GM21723 (cell line): ENCODE data around the gene ST8SIA5.

ENCODE experiments used
- ATAC-seq: cut with Tn5 transposase; IDR thresholded peaks from one replicate; pipeline ENCODE4 v1.9.1; 2021; ENCODE audit warnings: mild to moderate bottlenecking, moderate library complexity; ENCODE audit not compliant: unreplicated experiment

Gene ST8SIA5

DNA sequence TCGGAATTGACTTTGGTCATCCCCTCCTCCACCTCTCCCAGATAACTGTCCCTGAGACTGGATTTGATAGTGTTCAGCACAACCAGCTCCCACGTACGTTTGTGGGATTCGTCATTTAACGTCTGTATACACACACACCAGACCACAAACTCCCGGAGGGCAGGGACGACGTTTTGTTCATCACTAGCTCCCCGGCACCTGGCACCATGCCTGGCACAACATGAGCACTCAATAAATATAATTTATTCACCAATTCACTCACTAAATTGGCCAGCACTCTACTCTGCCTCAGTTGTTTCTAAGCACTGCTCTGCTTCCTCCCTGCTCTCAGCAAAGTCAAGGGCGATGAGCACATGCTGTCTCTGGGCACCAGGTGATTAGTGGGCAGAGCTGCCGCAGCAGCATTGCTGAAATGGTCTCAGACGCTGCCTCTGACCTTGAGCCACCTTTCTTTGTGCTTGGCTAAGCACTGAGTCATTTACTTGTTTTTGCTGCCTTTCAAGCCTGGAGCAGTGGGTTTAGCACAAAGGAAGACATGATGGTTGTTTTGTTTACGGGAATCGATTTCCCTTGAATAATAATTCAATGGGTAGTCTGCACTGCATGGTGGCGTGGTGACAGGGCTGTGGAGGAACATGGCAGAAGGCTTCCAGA lies 80.5 kb downstream of the ST8SIA5 start:
- ATAC-seq: no peak

DNA sequence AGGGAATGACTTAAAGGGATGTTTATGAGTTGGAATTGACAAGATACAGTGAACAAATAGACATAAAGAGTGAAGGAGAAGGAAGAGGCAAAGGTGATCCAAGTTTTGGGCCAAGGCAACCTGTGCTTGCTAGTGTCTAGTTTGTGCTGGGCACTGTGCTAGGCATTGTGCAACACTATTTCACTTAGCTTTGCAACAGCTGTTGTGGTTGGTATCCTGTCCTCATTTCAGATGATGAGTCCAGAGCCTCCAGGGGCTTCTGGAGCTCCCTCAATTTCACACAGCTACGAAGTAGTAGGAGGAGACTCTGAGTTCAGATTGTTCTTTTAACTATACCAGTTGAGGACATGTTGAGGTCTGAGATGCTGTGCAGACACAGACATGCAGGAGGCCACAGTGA lies 81.7 kb downstream of the ST8SIA5 start:
- no peak for ATAC-seq

DNA sequence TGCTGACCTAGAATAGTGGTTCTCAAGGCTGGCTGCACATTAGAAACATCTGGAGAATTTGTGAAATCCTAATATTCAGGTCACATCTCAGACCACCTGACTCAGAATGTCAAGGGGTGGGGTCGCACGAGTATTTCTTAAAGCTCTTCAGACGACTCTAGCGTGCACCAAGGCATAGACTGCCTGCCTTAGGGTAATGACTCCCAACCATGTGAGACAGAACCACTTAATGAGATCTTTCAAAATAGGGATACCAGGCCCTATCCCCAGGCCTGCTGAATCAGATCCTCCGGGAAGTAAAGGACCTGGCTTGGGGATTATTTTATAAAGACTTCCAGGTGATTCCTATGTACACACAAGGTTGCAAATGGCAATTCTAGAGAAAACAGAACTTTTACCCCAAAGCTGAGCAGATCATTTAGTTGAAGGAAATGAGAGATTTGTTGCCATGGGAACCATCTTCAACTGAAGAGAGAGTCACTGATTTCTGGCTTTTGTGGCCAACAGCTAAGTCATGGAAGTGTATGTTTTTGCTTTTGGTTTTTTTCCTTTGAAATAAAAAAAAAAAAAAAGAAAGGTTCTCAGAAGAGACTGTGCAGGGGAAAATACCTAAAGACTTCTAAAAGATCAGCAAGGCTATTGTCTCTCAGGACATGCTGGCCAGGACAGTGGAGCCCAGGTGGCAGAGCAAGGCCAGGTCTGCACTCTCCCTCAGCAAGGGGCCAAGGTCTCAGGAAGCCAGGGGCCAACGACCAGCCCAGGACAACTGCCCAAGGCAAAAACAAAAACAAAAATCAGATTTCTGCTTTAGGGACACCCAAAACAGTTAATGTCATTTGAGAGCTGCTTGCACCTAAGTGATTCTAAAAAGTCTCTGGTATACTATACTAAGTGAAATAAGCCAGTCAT lies 84.5 kb downstream of the ST8SIA5 start:
- no peak for ATAC-seq

DNA sequence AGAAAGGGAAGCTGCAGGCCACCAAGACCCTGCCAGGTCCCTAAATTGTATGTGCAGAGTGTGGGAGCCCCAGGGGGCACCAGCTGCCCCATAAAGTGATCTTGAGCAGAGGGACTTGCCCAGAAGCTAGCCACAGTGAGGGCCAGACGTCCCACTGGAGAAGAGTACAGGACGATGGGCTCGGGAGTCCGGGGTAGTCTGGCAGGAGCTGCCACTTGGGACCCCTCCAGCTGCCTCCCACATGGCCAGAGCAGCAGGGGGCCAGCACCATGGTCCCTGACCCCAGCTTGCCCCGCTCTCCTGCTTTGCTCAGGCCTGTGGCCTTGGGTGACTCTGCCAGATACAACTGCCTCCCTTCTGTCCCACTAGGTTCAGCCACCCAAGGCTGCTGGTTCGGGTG lies 88.2 kb downstream of the ST8SIA5 start:
- no peak for ATAC-seq

DNA sequence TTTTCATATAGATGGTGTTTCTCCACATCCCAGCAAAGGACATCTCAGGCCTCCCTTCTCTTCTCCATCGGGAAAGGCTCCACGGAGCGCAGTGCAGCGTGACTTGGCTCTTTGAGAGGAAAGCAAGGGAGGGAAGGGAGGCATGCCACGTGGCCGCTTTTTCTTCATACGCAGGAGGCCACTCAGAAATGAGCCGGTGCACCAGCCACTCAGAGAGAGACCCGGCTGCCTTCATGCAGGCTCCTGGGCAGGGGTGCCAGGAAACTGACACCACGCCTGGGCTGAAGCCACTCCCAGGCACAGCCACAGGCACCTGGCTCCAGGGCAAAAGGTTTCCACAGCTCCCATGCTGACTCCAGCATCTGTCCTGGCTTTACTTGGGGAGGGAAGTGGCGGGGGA lies 88.7 kb downstream of the ST8SIA5 start:
- ATAC-seq: no peak

DNA sequence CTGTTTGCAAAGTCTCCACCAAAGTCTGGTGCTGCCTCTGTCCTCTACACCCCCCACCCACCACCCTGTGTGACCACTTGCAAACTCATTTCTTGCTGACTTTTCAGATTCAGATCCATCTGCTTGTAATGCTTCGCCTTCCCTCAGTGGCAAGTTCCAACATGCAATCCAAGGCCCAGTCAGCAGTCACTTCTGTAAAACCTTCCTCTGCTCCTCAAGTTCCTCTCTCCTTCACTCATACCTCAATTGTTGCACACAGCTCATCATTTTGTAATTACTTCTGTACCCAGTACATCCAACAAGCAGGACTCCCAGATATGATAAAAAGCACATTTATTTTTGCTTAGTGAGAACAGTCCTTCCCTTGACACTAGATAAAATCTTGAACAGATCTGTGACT lies 93.3 kb downstream of the ST8SIA5 start:
- no peak for ATAC-seq

DNA sequence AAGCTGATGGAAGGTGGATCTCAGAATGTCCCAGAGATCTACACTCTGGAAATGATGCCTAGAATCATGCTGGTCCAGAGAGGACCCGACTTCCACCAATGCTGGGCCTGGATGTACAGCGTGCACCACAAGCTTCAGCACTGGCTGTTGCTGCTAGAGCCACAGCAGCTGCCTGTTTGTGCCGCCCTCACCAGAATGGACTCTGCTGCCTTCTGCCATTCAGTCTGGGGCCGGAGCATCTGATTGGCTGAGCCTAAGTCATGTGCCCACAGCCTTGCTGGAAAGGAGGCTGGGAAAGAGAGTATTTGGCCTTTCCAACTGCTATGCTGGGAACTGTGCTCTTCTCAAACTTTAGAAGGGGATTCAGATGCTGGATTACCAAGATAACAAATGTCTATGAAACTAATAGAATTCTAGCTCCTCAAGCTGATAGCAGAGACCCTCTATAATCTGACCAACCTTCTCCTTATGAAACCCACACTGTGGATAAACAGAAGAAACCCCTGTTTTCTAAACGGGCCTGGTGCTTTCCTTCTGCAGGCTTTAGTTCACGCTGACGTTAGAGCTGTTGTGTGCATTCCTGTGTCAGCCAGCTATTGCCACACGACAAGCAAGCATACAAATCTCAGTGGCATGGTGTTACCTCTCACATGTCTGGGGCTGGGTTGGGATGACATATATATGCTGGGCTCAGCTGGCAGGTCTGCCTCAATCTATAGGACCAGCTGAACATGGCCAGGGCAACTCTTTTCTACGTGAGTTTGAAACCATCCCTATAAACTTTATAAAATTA lies 95.7 kb downstream of the ST8SIA5 start:
- no peak for ATAC-seq

DNA sequence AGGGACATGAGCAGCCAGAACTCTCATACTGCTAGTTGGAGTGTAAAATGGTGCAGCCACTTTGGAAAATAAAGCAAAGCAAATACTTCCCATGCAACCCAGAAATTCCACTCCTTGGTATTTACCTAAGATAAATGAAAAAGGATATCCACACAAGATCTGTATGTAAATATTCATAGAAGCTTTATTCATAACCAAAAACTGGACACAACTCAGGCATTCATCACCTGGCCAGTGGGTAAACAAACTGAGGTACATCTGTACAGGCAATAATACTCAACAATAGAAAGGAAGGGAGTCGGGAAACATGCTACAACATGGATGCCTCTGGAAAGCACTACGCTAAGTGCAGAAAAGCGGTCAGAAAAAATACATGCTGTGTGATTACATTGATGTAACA lies 97.4 kb downstream of the ST8SIA5 start:
- ATAC-seq: no peak

DNA sequence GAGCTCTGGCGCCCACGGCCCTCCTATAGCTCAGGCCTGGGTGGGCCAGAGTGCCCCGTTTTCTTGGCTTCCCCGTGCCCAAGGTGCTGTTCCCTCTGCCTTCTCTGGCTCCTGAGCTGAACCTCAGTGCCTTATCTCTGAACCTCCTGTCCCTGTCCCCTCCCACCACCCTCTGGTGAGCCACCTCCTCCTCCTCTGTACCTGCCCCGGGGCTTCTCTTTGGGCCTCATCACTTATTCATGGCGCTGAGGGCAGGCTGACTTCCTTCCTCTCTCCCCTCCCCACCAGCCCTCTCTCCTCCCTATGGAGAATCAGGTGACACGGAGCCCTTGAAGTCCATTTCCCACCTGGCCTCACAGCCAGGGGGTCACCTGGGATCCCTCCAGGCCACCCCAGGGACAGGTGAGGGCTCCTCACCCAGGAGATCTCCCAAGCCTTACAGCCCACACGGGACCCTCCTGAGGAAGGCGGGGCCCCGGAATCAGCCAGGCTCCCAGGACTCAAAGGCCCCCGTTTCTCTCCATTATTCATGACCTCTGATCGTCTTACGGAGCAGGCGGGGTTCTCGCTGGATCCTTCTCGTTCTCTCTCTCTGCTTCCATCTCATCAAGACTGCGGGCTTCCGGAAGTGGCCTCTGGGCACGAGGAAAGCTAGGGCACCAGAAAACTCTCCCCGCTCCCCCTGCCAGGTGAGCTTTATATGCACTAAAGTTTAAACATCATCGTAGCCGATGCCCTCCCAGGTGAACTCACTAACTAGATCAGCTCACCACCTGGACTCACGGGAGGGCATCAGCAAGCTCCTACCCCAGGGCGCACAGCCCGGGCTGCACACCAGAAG lies 99.5 kb downstream of the ST8SIA5 start, which contains the start of gene LOXHD1:
TSS of gene LOXHD1 (minus strand) at position 106 of the 841 bp plus-strand sequence. CDS start 187 bp downstream, outside the sequence.
- ATAC-seq: no peak

DNA sequence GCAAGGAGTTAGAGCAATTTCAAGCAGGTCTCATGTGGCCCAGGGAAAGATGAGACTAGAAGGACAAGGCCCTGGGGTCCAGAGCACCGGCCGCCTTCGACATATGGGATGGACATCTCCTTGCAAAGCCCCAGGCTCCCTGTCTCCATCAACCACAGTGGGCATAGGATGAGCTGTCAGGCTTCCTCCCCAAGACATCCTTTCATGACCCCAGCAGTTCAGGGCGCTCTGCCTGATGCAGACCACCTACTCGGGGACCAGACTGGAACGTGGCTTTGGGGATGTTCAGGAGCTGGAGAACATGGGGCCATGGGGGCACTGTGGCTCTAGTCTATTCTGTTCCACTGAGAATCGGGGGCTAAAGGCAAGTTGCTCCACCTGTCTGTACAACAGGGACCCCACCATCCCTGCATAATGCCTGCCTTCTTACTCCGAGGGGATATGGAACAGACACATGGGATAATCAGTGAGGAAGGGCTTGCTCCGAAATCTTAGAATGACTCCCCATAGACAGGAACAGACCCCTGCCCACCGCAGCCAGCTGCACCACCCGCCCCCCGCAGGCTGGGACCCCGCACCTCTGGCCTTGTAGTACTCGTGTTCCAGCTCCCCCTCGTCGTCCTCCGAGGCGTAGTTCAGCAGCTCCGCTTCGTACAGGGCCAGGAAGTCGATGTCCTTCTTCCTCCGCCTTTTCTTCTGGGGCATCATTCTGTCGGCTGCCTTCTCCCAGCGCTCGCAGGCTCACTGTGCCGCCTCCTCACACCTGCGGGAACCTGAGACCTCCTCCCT lies 100.3 kb downstream of the ST8SIA5 start:
- ATAC-seq: no peak

DNA sequence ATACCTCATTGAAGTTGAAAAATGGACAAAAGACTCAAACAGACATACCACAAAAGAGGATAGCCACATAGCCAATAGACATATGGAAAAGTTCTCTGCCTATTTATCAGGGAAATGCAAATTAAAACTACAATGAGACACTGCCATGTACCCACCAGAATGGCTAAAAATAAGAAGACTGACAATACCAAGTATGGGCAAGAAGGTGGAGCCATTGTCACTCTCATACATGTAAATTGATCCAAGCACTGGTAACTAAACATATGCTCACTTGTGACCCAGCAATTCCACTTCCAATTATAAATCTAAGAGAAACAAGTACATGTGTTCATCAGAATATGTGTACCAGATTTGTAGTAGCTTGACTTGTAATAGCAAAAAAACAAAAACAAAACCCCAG lies 104.5 kb downstream of the ST8SIA5 start:
- ATAC-seq: no peak

DNA sequence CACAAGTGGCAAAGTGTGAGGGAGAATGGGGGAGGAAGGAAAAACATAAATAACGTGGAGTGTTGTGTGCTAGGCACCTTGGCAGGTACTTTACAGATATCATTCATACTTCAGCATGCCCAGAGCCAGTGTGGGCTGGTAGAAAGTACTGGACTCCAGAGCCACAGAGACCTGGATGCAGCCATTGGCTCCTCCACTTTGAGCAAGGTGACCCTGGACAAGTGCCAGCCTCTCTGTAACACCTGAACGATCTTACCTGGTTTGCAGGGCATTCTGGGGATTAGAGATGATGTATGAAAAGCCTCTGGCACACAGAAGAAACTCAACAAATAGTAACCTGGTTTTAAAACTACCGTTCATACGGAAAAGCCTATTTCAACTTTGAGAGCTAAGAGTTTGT lies 106.2 kb downstream of the ST8SIA5 start:
- no peak for ATAC-seq

DNA sequence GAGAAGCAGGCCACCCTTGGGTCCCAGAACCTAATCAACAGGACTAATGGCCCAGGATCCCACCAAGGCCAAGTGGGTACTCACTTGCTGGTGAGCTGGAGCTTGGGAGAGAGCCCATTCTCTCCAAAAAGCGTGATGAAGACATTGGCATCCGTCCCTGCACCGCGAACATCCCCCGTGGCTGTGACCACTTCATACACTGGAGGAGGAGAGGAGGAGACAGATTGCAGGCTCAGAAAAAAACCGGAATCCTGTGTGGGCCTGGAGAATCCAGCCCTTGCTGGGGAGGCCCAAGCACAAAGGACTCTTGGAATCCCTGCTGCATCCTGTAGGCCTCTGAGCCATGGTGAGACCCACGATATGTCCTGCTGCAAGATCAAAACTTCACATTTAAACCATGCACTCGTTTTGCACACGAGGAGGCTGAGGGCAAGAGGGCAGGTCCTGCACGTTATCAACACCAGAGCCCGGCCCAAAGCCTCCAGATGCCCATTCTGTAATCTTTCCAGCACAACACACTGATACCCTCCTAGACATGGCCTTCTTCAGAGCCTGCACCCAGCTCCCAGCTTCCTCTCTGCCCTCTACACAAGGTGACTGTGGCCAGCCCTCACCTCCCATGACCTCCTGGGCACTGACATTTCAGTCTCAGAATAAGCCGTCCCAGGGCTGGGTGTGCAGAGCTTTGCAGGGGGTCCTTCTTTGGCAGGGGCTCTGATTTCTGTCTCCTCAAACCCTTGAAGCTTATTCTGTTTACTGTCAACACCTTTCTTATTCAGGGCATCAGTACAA lies 107.6 kb downstream of the ST8SIA5 start:
- no peak for ATAC-seq

DNA sequence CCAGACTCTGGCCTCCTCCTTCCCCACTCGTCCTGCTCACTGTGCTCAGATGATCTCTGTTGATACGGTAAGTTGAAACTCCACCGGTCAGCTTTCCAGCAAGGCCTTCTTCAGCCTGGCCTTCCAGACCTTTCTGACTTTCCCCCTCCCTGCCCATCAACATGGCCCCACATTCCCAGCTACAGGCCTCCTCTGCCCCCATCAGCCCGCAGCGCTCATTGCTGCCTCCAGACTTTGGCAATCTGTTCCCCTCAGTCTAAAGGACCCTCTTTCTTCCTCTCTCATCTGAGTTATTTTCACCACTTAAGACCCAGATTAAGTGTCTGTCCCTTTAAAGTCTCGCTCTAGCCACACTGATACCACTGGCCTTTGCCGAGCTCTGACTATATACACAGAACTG lies 110.4 kb downstream of the ST8SIA5 start:
- no peak for ATAC-seq

DNA sequence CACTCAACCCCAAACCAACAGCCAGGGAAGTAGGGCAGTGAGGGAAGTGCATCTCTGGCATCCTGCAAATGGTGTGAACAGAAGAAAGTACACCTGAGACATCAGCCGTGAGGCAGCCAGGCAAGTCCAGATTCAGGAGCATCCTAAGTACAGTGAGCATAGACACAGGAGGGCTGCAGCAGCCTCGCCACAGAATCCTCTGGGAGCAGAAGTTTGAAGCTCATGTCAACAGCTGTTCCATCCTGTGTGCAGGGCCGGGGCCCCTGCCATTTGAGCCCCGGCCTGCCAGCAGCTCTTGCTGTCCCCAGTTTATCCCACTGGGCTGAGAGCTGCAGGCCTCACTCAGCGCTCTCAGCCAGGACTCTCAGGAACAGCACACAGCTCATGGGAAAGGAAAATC lies 114.3 kb downstream of the ST8SIA5 start:
- no peak for ATAC-seq

DNA sequence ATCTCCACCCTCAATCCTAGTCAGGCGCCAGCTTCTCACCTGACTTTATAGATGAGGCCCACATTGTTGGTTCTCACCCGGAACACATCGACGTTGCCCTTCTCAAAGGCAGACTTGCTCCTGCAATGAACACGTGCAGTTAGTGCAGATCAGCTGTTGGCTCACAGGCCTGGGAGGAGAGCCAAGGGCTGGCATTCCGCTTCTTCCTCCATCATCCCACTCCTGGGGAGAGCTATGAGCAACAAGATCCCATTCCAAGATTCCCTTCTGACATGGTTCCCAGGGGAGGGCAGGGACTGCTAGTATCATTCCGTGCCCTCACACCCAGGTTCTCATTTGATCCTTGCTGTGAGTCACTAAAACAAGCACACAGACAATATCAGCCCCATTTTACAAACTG lies 114.9 kb downstream of the ST8SIA5 start:
- ATAC-seq: no peak

DNA sequence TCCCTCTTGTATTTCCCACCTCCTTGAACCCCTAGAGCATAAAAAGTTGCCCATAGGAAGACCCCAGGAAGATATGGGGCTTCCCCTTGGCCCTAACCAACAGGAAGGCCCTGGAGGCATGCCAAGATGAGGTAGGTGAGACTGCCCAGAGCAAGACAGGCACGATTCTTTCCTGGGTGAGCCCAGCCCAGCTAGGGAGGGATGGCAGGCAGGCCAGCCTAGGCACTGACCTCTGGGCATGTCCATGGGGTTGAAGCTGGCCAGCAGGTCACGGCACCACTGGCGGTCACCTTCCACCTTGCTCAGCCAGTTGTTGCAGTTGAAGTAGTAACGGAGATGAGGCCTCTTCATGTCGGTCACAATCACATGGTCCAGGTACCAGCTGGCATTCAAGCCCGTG lies 117.5 kb downstream of the ST8SIA5 start:
- ATAC-seq: no peak

DNA sequence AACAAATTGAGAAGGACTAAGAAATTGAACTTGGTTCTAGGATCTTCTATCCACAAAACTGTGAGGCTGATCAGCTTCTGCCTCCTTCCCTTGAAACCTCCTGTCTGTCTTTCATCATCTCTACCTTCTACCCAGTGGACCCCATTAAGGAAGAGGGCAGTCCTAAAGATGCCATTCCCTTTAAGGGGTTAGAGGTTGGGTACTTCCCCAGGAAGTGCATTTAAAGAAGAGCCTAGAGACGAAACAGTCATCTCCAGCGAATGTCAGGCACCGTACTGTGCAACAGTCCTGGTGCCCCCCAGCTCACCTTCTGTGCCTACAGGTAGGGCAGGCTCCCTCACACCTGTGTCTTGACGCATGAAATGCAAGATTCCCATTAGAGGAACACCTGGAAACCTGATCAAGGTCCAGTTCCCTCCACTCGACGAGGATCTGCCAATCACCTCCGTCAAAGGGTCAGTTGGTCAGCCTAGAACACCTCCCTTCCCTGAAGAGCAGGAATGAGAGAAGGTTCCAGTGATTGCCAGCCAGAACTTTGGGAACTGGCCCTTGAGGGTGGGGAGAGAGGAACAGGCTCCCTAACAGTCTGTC lies 120.7 kb downstream of the ST8SIA5 start:
- no peak for ATAC-seq
